HCT116 (cell line): ENCODE results near the gene NKAIN4. TPM values are rescaled to one million over a fixed set of nuclear protein-coding genes. Genes with fewer than 3 reads are reported as not detected.

Source experiments
- ATAC-seq: fragments of 200-7000 bp; cut with Tn5 transposase; 2 replicates; pipeline ENCODE4 v1.9.1; 2020; ENCODE audit warnings: mild to moderate bottlenecking, moderate library complexity
- BruUV-seq: library from RNA; stranded (reverse); fragments of 400-500 nt; replicated peaks from 2 replicates; lab custom pipeline; 2021; lab: Mats Ljungman, UMichigan
- CTCF ChIA-PET: fragments of 300-600 bp; sonication (Branson Sonifier 250); formaldehyde crosslinking; loops from one replicate; lab custom pipeline; 2021; ENCODE audit warnings: antibody characterized with exemption; lab: Charles Lee
- POLR2A ChIA-PET: fragments of 300-600, 350-600 bp; sonication (Branson Sonifier 250); formaldehyde crosslinking; loops from one replicate; lab custom pipeline; 2021; ENCODE audit warnings: antibody characterized with exemption; lab: Charles Lee
- RAD21 ChIA-PET, 2 experiments: fragments of 300-600 bp; sonication (Branson Sonifier 250); formaldehyde crosslinking; loops; one replicate each; lab custom pipeline; 2023; ENCODE audit warnings: low total read pairs in 2 of 2; ENCODE audit not compliant: uncharacterized antibody in 2 of 2, unreplicated experiment in 2 of 2, low non-redundant PET in 1 of 2; lab: Charles Lee
- DNase-seq: peaks from one replicate; pipeline ENCODE4 v3.0.0-alpha.2; 2010; ENCODE audit warnings: low read depth, low spot score
- H2AFZ ChIP-seq: fragments of 200-600 bp; shearing (Covaris generic), sonication (generic); 2 replicates; pipeline ENCODE4 v1.6.1; 2017; ENCODE audit warnings: low read depth, mixed run types, mixed read lengths, antibody characterized with exemption, low read length; ENCODE audit not compliant: poor library complexity, severe bottlenecking
- H3K27ac ChIP-seq: 2 replicates; pipeline ENCODE4 v1.5.1; 2012; ENCODE audit warnings: low read depth, low read length
- H3K27me3 ChIP-seq: fragments of 200-600 bp; sonication (generic); 2 replicates; pipeline ENCODE4 v1.6.1; 2016; ENCODE audit warnings: mixed run types, low read length, mixed read lengths; ENCODE audit not compliant: insufficient read depth
- H3K36me3 ChIP-seq, 2 experiments: fragments of 200-500 bp in 1 of 2; fragments of 200-600 bp in 1 of 2; sonication (Bioruptor generic) in 1 of 2; sonication (generic) in 1 of 2; 2 replicates each; pipeline versions ENCODE4 v1.5.1 to v1.6.1; 2014 to 2016; ENCODE audit warnings: low read length in 2 of 2, inconsistent platforms in 1 of 2, mixed read lengths in 1 of 2, mixed run types in 1 of 2; ENCODE audit not compliant: insufficient read depth in 2 of 2, control insufficient read depth in 1 of 2
- H3K4me1 ChIP-seq, 2 experiments: fragments of 200-600 bp in 1 of 2; sonication (generic) in 1 of 2; 2 replicates each; pipeline versions ENCODE4 v1.5.1 to v1.6.1; 2012 to 2017; ENCODE audit warnings: low read length in 2 of 2, inconsistent platforms in 1 of 2, mild to moderate bottlenecking in 1 of 2, mixed read lengths in 1 of 2, mixed run types in 1 of 2, moderate library complexity in 1 of 2; ENCODE audit not compliant: insufficient read depth in 2 of 2, control insufficient read depth in 1 of 2
- H3K4me2 ChIP-seq: fragments of 200-600 bp; sonication (generic); 2 replicates; pipeline ENCODE4 v1.6.1; 2017; ENCODE audit warnings: mixed run types, low read length, mixed read lengths
- H3K4me3 ChIP-seq, 2 experiments: fragments of 200-600 bp in 1 of 2; sonication (generic) in 1 of 2; replicated peaks in 1 of 2; 2 replicates each; pipeline ENCODE4 v1.5.1; 2011 to 2016; ENCODE audit warnings: low read length in 2 of 2, control low read depth in 1 of 2, low read depth in 1 of 2, mild to moderate bottlenecking in 1 of 2, mixed read lengths in 1 of 2, mixed run types in 1 of 2
- H3K79me2 ChIP-seq: fragments of 200-600 bp; sonication (generic); 2 replicates; pipeline ENCODE4 v1.6.1; 2017; ENCODE audit warnings: mild to moderate bottlenecking, mixed run types, low read length, moderate library complexity, mixed read lengths; ENCODE audit not compliant: insufficient read depth
- H3K9ac ChIP-seq: fragments of 200-600 bp; sonication (generic); 2 replicates; pipeline ENCODE4 v1.6.1; 2016; ENCODE audit warnings: low read length, mixed read lengths
- H3K9me2 ChIP-seq: fragments of 200-600 bp; sonication (generic), shearing (Covaris generic); 2 replicates; pipeline ENCODE4 v1.6.1; 2017; ENCODE audit warnings: mixed run types, mild to moderate bottlenecking, moderate library complexity; ENCODE audit not compliant: insufficient read depth
- H3K9me3 ChIP-seq, 2 experiments: fragments of 200-500 bp in 1 of 2; fragments of 200-600 bp in 1 of 2; sonication (Bioruptor generic) in 1 of 2; sonication (generic) in 1 of 2; 2 replicates each; pipeline ENCODE4 v1.6.1; 2014 to 2017; ENCODE audit warnings: low read length in 2 of 2, mixed read lengths in 2 of 2, inconsistent platforms in 1 of 2, low read depth in 1 of 2, mild to moderate bottlenecking in 1 of 2, mixed run types in 1 of 2, moderate library complexity in 1 of 2; ENCODE audit not compliant: control insufficient read depth in 1 of 2, insufficient read depth in 1 of 2
- H4K20me1 ChIP-seq: fragments of 200-600 bp; sonication (generic), shearing (Covaris generic); 2 replicates; pipeline ENCODE4 v1.6.1; 2017; ENCODE audit warnings: mixed run types, mild to moderate bottlenecking, moderate library complexity; ENCODE audit not compliant: insufficient read depth
- CBX3 ChIP-seq: IDR thresholded peaks from 2 replicates; pipeline ENCODE4 v1.6.1; 2012; ENCODE audit warnings: low read depth
- ELF1 ChIP-seq: IDR thresholded peaks from 2 replicates; pipeline ENCODE4 v1.6.1; 2012; ENCODE audit warnings: low read depth, borderline replicate concordance
- POLR2AphosphoS5 ChIP-seq: IDR thresholded peaks from 2 replicates; pipeline ENCODE4 v1.6.1; 2011; ENCODE audit warnings: mild to moderate bottlenecking, low read depth, low read length, moderate library complexity
- TCF7L2 ChIP-seq: IDR thresholded peaks from 2 replicates; pipeline ENCODE4 v1.7.0; 2011; ENCODE audit warnings: borderline replicate concordance, inconsistent platforms; ENCODE audit not compliant: insufficient read depth, insufficient read length; ENCODE audit errors: extremely low read depth
- intact Hi-C: fragments of 100-400 bp; cut with micrococcal nuclease; formaldehyde crosslinking; loops from 2 replicates; pipeline ENCODE4 v1.10.0; 2022
- total RNA-seq: library from RNA; stranded (reverse); gene quantifications from one replicate; pipeline ENCODE4 v1.2.1, GENCODE V29; 2021; ENCODE audit not compliant: unreplicated experiment
- TF ChIP-seq, protein P1 (sequence below): IDR thresholded peaks from 2 replicates; pipeline ENCODE4 v1.6.1; 2012
- TF ChIP-seq, protein P2 (sequence below): IDR thresholded peaks from 2 replicates; pipeline ENCODE4 v1.6.1; 2012

Gene NKAIN4
- total RNA-seq, 1 experiment from 2014 or later, result not detected

DNA sequence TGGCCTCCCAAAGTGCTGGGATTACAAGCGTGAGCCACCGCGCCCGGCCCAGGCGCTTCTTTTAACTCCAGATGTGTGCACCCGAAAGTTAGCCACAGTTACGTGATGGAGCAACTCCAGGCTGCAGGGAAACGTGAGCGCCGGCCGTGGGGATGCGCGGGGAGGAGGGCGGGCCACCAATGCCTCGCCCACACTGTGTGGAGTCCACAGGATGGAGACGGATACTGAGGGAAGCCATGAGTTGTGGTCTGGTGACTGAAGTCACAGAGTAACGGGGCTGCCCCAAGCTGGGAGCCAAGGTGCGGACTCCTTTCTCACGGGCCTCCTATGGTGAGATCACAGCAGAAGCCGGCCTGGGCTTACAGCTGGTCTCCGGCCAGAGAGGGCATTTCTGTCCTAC is 61.5 kb downstream of the NKAIN4 start (continued):
- TF ChIP-seq, protein P1, sequence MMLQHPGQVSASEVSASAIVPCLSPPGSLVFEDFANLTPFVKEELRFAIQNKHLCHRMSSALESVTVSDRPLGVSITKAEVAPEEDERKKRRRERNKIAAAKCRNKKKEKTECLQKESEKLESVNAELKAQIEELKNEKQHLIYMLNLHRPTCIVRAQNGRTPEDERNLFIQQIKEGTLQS, result no peak
- TF ChIP-seq CBX3, result no peak

DNA sequence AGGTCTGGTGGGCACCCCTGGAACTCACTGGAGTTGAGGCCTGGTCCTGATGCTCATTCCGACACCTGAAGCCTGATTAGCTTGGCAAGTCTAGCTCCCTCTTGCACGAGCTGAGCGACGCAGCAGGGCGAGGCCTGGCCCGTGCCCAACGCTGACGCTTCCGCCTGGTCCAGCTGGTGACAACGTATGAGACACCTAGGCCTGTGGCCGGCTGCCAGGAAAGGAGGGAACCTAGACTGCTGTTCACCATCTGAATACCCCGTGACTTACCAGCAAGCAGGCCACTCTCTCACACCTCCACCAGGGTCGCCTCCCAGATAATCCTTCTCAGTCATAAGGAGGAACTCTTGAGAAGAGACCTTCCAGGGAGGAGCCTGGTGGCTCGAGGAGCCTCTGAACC is 62.9 kb downstream of the NKAIN4 start:
- peaks cover 6% of the 10 kb centered on the region; the same call in 1 of the 2 replicates for H4K20me1 ChIP-seq
- TF ChIP-seq, protein P2, sequence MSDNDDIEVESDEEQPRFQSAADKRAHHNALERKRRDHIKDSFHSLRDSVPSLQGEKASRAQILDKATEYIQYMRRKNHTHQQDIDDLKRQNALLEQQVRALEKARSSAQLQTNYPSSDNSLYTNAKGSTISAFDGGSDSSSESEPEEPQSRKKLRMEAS, result peak; percentile 86
- TF ChIP-seq POLR2AphosphoS5, result peak; percentile 73
- TF ChIP-seq ELF1, result no peak
- TF ChIP-seq TCF7L2, result peak; percentile 21
- H3K27me3 ChIP-seq, result no peaks in the 10 kb centered on the region
- H3K27ac ChIP-seq, result peak overlapping the region; percentile 22; the same call in 1 of the 2 replicates
- H3K4me1 ChIP-seq, result peaks cover 14 to 23% of the 10 kb centered on the region in 2 experiments
- H3K79me2 ChIP-seq, result peaks cover 18% of the 10 kb centered on the region
- peak overlapping the region; percentile 57 for H3K4me2 ChIP-seq
- BruUV-seq, result no TSS peak
- peak; percentile 87 for ATAC-seq
- DNase-seq, result peak; percentile 91
- no peaks in the 10 kb centered on the region for H3K9me3 ChIP-seq
- 0 out of 4 replicates have a peak overlapping the region, but pooled peaks of 1 of the 2 experiments have one; percentile 4 for H3K4me3 ChIP-seq
- ChIA-PET CTCF (interaction anchor here (0.7 to 2.5 kb wide), 6 partner anchors 9 to 219 kb away, joined by 3 to 9 read pairs (median 4); no protein-coding TSS in a partner anchor), RAD21 (interaction anchor here in 1 of 2 experiments (0.6 kb wide), 1 partner anchor 49 kb away, joined by 5 read pairs; no protein-coding TSS in a partner anchor), POLR2A (interaction anchor here (1.4 kb wide), 1 partner anchor 23 kb away, joined by 3 read pairs; no protein-coding TSS in a partner anchor)
- H3K9ac ChIP-seq, result 0 out of 2 replicates have a peak overlapping the region, but pooled peaks have one; percentile 23
- peaks cover 0 to 13% of the 10 kb centered on the region in 2 experiments; a peak in 3 of 4 replicates for H3K36me3 ChIP-seq
- H3K9me2 ChIP-seq, result no peaks in the 10 kb centered on the region
- H2AFZ ChIP-seq, result no peak overlapping the region
- intact Hi-C loops, result no loop called here
